ENCODE data around the gene ENO4.

ENO4 gene

DNA sequence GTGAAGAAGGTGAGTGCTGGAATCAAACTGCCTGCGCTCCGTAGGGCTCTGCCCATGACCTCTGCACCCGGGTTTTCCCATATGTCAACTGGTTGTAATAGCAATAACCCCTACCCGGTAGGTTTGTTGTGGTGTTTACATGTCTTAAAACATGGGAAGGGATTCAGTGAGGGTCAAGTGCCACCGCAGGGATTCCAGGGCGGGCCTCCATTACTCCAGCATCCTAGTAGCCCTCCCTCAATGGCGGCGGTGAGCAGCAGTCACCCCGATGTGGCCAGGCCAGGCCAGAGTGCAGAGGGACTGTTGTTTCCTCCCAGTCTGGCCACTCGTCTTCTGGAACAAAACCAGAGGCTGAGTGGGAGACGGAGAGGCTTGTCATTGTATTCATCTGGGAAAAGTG, 37.6 kb upstream of the ENO4 start:
- no peak overlapping the region for H3K4me3 ChIP-seq (ENCODE audit: low read depth, low read length)
- DNase-seq (ENCODE audit: low read depth): no peak
- TF ChIP-seq MYC (IDR thresholded peaks at IDR 0.05; ENCODE audit: low read depth, low read length) (no peak), MAX (IDR thresholded peaks at IDR 0.05; ENCODE audit: low read depth, low read length) (no peak), POLR2A (IDR thresholded peaks at IDR 0.05; ENCODE audit: extremely low read depth, insufficient read length) (no peak), CTCF (IDR thresholded peaks at IDR 0.05; ENCODE audit: low read depth, low read length) (no peak)

- TF ChIP-seq MAX (IDR thresholded peaks at IDR 0.05; ENCODE audit: low read depth, low read length) (no peak), CTCF (IDR thresholded peaks at IDR 0.05; ENCODE audit: low read depth, low read length) (no peak), POLR2A (IDR thresholded peaks at IDR 0.05; ENCODE audit: extremely low read depth, insufficient read length) (no peak), MYC (IDR thresholded peaks at IDR 0.05; ENCODE audit: low read depth, low read length) (no peak)
- no peak overlapping the region for H3K4me3 ChIP-seq (ENCODE audit: low read depth, low read length)
- no peak for DNase-seq (ENCODE audit: low read depth)
Observed at GRCh38 chr10:116815641-116816415, 33.5 kb upstream of the ENO4 start.

- no peak overlapping the region for H3K4me3 ChIP-seq (ENCODE audit: low read depth, low read length)
- no peak for DNase-seq (ENCODE audit: low read depth)
- TF ChIP-seq POLR2A (IDR thresholded peaks at IDR 0.05; ENCODE audit: extremely low read depth, insufficient read length): no peak
- no peak for TF ChIP-seq CTCF (IDR thresholded peaks at IDR 0.05; ENCODE audit: low read depth, low read length)
- TF ChIP-seq MAX (IDR thresholded peaks at IDR 0.05; ENCODE audit: low read depth, low read length): no peak
- no peak for TF ChIP-seq MYC (IDR thresholded peaks at IDR 0.05; ENCODE audit: low read depth, low read length)
Observed at GRCh38 chr10:116817178-116817577, 32.1 kb upstream of the ENO4 start.

DNA sequence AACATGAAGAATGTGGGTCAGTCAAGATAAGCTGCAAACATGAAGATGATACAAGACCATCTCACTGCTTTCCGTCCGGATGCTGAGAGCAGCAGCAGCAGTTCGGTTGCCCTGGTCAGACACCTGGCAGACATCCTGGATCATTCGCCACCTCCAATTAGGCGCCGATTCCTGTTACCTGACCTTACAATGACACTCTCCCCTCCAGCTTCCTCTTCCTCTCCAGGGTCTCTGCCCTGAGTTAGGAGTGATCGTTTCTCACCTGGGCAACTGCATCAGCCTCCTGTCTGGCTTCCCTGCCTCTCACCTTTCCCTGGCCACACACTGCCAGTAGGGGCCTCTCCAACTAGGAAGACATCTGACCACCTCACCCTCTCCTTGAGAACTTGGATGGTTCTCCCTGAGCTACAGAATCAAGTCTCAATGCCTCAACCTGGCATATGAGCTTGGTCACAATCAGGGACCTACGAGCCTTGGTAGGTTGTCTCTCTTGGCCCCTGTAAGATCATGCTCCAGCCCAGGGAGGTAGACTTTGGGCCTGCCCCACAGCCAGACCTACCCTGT, 31.4 kb upstream of the ENO4 start:
- no peak overlapping the region for H3K4me3 ChIP-seq (ENCODE audit: low read depth, low read length)
- DNase-seq (ENCODE audit: low read depth): no peak
- no peak for TF ChIP-seq MYC (IDR thresholded peaks at IDR 0.05; ENCODE audit: low read depth, low read length)
- TF ChIP-seq CTCF (IDR thresholded peaks at IDR 0.05; ENCODE audit: low read depth, low read length): no peak
- TF ChIP-seq POLR2A (IDR thresholded peaks at IDR 0.05; ENCODE audit: extremely low read depth, insufficient read length): no peak
- no peak for TF ChIP-seq MAX (IDR thresholded peaks at IDR 0.05; ENCODE audit: low read depth, low read length)

GRCh38 chr10:116819999-116820677, 29.2 kb upstream of the ENO4 start:
- TF ChIP-seq CTCF (IDR thresholded peaks at IDR 0.05; ENCODE audit: low read depth, low read length) (no peak), MAX (IDR thresholded peaks at IDR 0.05; ENCODE audit: low read depth, low read length) (no peak)
- no peak overlapping the region for H3K4me3 ChIP-seq (ENCODE audit: low read depth, low read length)
- no peak for DNase-seq (ENCODE audit: low read depth)
